K562 (cell line): ENCODE measurements around the gene SUCNR1. TPM values are rescaled to one million over a fixed set of nuclear protein-coding genes. Genes with fewer than 3 reads are reported as not detected.

Experiments used
- ATAC-seq: fragments of 200-7000 bp; cut with Tn5 transposase; 3 replicates; pipeline ENCODE4 v1.9.1; 2020; ENCODE audit warnings: moderate library complexity
- Bru-seq: library from RNA; stranded (reverse); fragments of 400-500 nt; gene quantifications from one replicate; lab custom pipeline; 2021; lab: Mats Ljungman, UMichigan
- BruChase-seq, 2 experiments: library from RNA; stranded (reverse); fragments of 400-500 nt; gene quantifications; one replicate each; lab custom pipeline; 2021; lab: Mats Ljungman, UMichigan
- BruUV-seq: library from RNA; stranded (reverse); fragments of 400-500 nt; replicated peaks from 2 replicates; lab custom pipeline; 2021; lab: Mats Ljungman, UMichigan
- CTCF ChIA-PET: fragments of 300-600 bp; formaldehyde crosslinking; extraction: SDS; loops from one replicate; lab custom pipeline; 2021; ENCODE audit warnings: low intra/inter-chr PET ratio; lab: Yijun Ruan, JAX
- POLR2A ChIA-PET: fragments of 300-600, 350-650 bp; sonication (Branson Sonifier 250); formaldehyde crosslinking; extraction: SDS; loops from one replicate; lab custom pipeline; 2021; ENCODE audit warnings: antibody characterized with exemption, inconsistent platforms; lab: Yijun Ruan, JAX
- DNase-seq, 4 experiments: peaks; one replicate each; pipeline versions ENCODE4 v3.0.0 to v3.0.0-alpha.2; 2011 to 2018; ENCODE audit warnings: low spot score in 3 of 4, mixed read lengths in 3 of 4; ENCODE audit errors: extremely low read depth in 1 of 4
- FAIRE-seq: peaks from 2 replicates; lab custom pipeline; 2011; peaks lifted over from hg19 to GRCh38; lab: Jason Lieb, UNC
- H2AFZ ChIP-seq: 2 replicates; pipeline ENCODE4 v1.6.0; 2011; ENCODE audit warnings: low read depth, low read length, control low read depth, inconsistent platforms
- H3K27ac ChIP-seq: fragments of 200-600 bp; 3 replicates; pipeline ENCODE4 v1.8.0; 2011; ENCODE audit warnings: low read depth, mild to moderate bottlenecking, control low read depth, inconsistent platforms, low read length, moderate library complexity, mixed read lengths; ENCODE audit errors: extremely low read depth
- H3K27me3 ChIP-seq, 2 experiments: fragments of 300-600 bp in 1 of 2; 2 replicates in 1 of 2; 3 replicates in 1 of 2; pipeline versions ENCODE4 v1.6.0 to v1.8.0; 2011; ENCODE audit warnings: inconsistent platforms in 2 of 2, low read length in 2 of 2, mild to moderate bottlenecking in 1 of 2, mixed read lengths in 1 of 2, moderate library complexity in 1 of 2; ENCODE audit not compliant: control insufficient read depth in 2 of 2, insufficient read depth in 2 of 2
- H3K36me3 ChIP-seq: fragments of 300-600 bp; 3 replicates; pipeline ENCODE4 v1.8.0; 2011; ENCODE audit warnings: mild to moderate bottlenecking, low read length, inconsistent platforms; ENCODE audit not compliant: control insufficient read depth, insufficient read depth
- H3K4me1 ChIP-seq, 2 experiments: fragments of 200-600 bp in 1 of 2; replicated peaks in 1 of 2; 2 replicates in 1 of 2; 3 replicates in 1 of 2; pipeline versions ENCODE4 v1.5.1 to v1.8.0; 2011; ENCODE audit warnings: inconsistent platforms in 2 of 2, low read length in 2 of 2, mild to moderate bottlenecking in 1 of 2, mixed read lengths in 1 of 2, moderate library complexity in 1 of 2; ENCODE audit not compliant: control insufficient read depth in 2 of 2, insufficient read depth in 2 of 2
- H3K4me2 ChIP-seq: 2 replicates; pipeline ENCODE4 v1.6.1; 2011; ENCODE audit warnings: low read length, control low read depth, inconsistent platforms, mixed read lengths; ENCODE audit not compliant: insufficient read depth
- H3K4me3 ChIP-seq: fragments of 200-600 bp; sonication (generic), shearing (Covaris generic); 2 replicates; pipeline ENCODE4 v1.5.1; 2016; ENCODE audit warnings: control low read depth, inconsistent platforms
- H3K79me2 ChIP-seq: fragments of 200-600 bp; 3 replicates; pipeline ENCODE4 v1.8.0; 2011; ENCODE audit warnings: low read length, inconsistent platforms; ENCODE audit not compliant: control insufficient read depth, insufficient read depth
- H3K9ac ChIP-seq, 2 experiments: 2 replicates each; pipeline versions ENCODE4 v1.6.0 to v1.6.1; 2011; ENCODE audit warnings: low read depth in 2 of 2, low read length in 2 of 2, control low read depth in 1 of 2, inconsistent platforms in 1 of 2, mild to moderate bottlenecking in 1 of 2, mixed read lengths in 1 of 2; ENCODE audit not compliant: insufficient read depth in 1 of 2
- H3K9me1 ChIP-seq: one replicate; pipeline ENCODE4 v1.6.0; 2011; ENCODE audit warnings: inconsistent platforms, mild to moderate bottlenecking, low read length, moderate library complexity; ENCODE audit not compliant: control insufficient read depth, insufficient read depth
- H3K9me3 ChIP-seq: replicated peaks from 2 replicates; pipeline ENCODE4 v1.5.1; 2011; ENCODE audit warnings: low read depth, low read length, inconsistent platforms; ENCODE audit not compliant: control insufficient read depth, insufficient read depth
- H4K20me1 ChIP-seq: replicated peaks from 2 replicates; pipeline ENCODE4 v1.6.1; 2011; ENCODE audit warnings: low read length, inconsistent platforms, mixed read lengths; ENCODE audit not compliant: control insufficient read depth, insufficient read depth
- NRF1 ChIP-seq, 2 experiments: fragments of 450-650 bp; IDR thresholded peaks in 1 of 2; conservative IDR thresholded peaks in 1 of 2; 2 replicates each; pipeline ENCODE4 v1.6.1; 2014; ENCODE audit warnings: mild to moderate bottlenecking in 2 of 2
- in situ Hi-C: fragments of 300-500 bp; cut with MboI; formaldehyde crosslinking; loops from 4 replicates; pipeline ENCODE4 v1.15.0; 2018; ENCODE audit warnings: inconsistent platforms, mixed read lengths
- intact Hi-C: fragments of 100-400 bp; cut with micrococcal nuclease; formaldehyde crosslinking; loops from 2 replicates; pipeline ENCODE4 v1.14.2; 2022
- long read RNA-seq, 3 experiments: library from polyadenylated mRNA in 2 of 3; library from RNA in 1 of 3; unstranded in 2 of 3; stranded (forward) in 1 of 3; transcript quantifications; one replicate each; pipeline ENCODE4 v2.0.0, GENCODE V29; 2019 to 2022
- polyA minus RNA-seq, 3 experiments: library from RNA; depleted of rRNA, polyadenylated mRNA; stranded (reverse); fragments of >200 nt; gene quantifications; 2 replicates each; pipeline ENCODE4 v1.2.3, GENCODE V29; 2011
- polyA plus RNA-seq, 8 experiments: library from polyadenylated mRNA; depleted of rRNA in 4 of 8; stranded (reverse) in 5 of 8; unstranded in 3 of 8; fragments of >200 nt; fragmentation: Nextera tagmentation in 2 of 8; fragmentation: Illumina TruSeq in 1 of 8; extraction: Ambion mirVana in 2 of 8; extraction: Trizol in 1 of 8; gene quantifications; 2 replicates each; pipeline versions ENCODE4 v1.2.1 to v1.2.3, GENCODE V29; 2011 to 2014; ENCODE audit warnings: inconsistent platforms in 1 of 8, missing spikeins in 1 of 8
- total RNA-seq, 7 experiments: library from RNA; depleted of rRNA in 6 of 7; stranded (reverse); fragments of >200 nt in 6 of 7; fragmentation: Illumina TruSeq in 2 of 7; extraction: Trizol in 2 of 7; gene quantifications; 2 replicates each; pipeline versions ENCODE4 v1.2.1 to v1.2.3, GENCODE V29; 2011 to 2021; ENCODE audit warnings: low replicate concordance in 1 of 7

Gene SUCNR1, protein sequence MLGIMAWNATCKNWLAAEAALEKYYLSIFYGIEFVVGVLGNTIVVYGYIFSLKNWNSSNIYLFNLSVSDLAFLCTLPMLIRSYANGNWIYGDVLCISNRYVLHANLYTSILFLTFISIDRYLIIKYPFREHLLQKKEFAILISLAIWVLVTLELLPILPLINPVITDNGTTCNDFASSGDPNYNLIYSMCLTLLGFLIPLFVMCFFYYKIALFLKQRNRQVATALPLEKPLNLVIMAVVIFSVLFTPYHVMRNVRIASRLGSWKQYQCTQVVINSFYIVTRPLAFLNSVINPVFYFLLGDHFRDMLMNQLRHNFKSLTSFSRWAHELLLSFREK
- not detected in 2 replicates for total RNA-seq (2011; cell fraction: chromatin; rRNA removed; ENCODE audit: low replicate concordance)
- total RNA-seq (2011; cell fraction: nucleolus; rRNA removed): not detected in 2 replicates
- total RNA-seq (2011; cell fraction: nucleoplasm; rRNA removed): 0.15 TPM in 2 replicates
- total RNA-seq (2014; rRNA removed) (0.08 and 0.14 TPM in 2 replicates), total RNA-seq (2014; rRNA removed; fragmentation: Illumina TruSeq; extraction: Trizol) (0.13 and 0.15 TPM in 2 replicates), total RNA-seq (2015; rRNA removed; fragmentation: Illumina TruSeq; extraction: Trizol) (0.54 and 0.57 TPM in 2 replicates), total RNA-seq (2021) (0.09 and 0.24 TPM in 2 replicates), polyA plus RNA-seq (2011; rRNA removed) (0.04 and 0.07 TPM in 2 replicates), polyA plus RNA-seq (2014; fragmentation: Illumina TruSeq; extraction: Trizol) (0.11 and 0.13 TPM in 2 replicates), polyA plus RNA-seq (2014; fragmentation: Nextera tagmentation; extraction: Ambion mirVana) (under 1 TPM; 0.08 to 0.10 TPM), polyA plus RNA-seq (2014; rRNA removed) (0.08 and 0.12 TPM in 2 replicates), polyA minus RNA-seq (2011; rRNA and poly(A)+ RNA removed) (0.07 and 0.09 TPM in 2 replicates), Bru-seq, nascent RNA (percentile 15 among the genes with signal in this experiment), BruChase-seq, experiment 1, labeled RNA remaining after a 2-hour chase (percentile 26 among the genes with signal in this experiment), BruChase-seq, experiment 2, labeled RNA remaining after a 6-hour chase (percentile 32 among the genes with signal in this experiment)
- 0.04 TPM in 1 of 2 replicates, not detected in the other for polyA plus RNA-seq (2011; cell fraction: cytosol; rRNA removed)
- polyA plus RNA-seq (2011; cell fraction: nucleus; rRNA removed): 0.06 TPM in 2 replicates
- 0.33 and 0.68 TPM in 2 replicates for polyA plus RNA-seq (2012)
- not detected in 2 replicates for polyA minus RNA-seq (2011; cell fraction: cytosol; rRNA and poly(A)+ RNA removed)
- not detected in 2 replicates for polyA minus RNA-seq (2011; cell fraction: nucleus; rRNA and poly(A)+ RNA removed)
- long read RNA-seq, experiment 1, partial matches to known transcripts: 0 of 1 reads
- long read RNA-seq, experiment 1, other reads (novel, unspliced or antisense): 1 of 1 reads
- long read RNA-seq, experiment 2, partial matches to known transcripts: 0 of 2 reads
- long read RNA-seq, experiment 2, other reads (novel, unspliced or antisense): 2 of 2 reads
- long read RNA-seq, experiment 3: 0 reads

GRCh38 chr3:151873398-151873797, at the start of gene SUCNR1:
Gene SUCNR1, plus strand, starts transcription at chr3:151873643. Its CDS starts 6,250 bp downstream, at chr3:151879893.
- no peak for DNase-seq
- Histone ChIP-seq H4K20me1 (no peaks in the 10 kb centered on the region), H3K9me3 (no peaks in the 10 kb centered on the region), H3K27me3 (no peaks in the 10 kb centered on the region), H3K36me3 (no peaks in the 10 kb centered on the region), H3K4me1 (peaks cover 4 to 37% of the 10 kb centered on the region in 2 experiments; a peak in 4 of 5 replicates), H2AFZ (peak within 1 kb of the TSS; percentile 97), H3K79me2 (no peaks in the 10 kb centered on the region), H3K9me1 (no peaks in the 10 kb centered on the region), H3K4me2 (no peak within 1 kb of the TSS), H3K9ac (no peak within 1 kb of the TSS), H3K4me3 (no peak within 1 kb of the TSS), H3K27ac (peak within 1 kb of the TSS; percentile 9; the same call in 1 of the 3 replicates)
- no peak for TF ChIP-seq NRF1 (conservative IDR thresholded peaks at IDR 0.05 in 1 of 2, IDR thresholded peaks at IDR 0.05 in 1 of 2)
- ATAC-seq: no peak
- in situ Hi-C loops: no loop called here
- no TSS peak for BruUV-seq
- ChIA-PET POLR2A (no interaction called here), CTCF (no interaction called here)
- no peak for FAIRE-seq
- intact Hi-C loops: no loop called here
